T-cell (primary cell): Measurements from ENCODE around the gene PSD4. TPM values are rescaled to one million over a fixed set of nuclear protein-coding genes. Genes with fewer than 3 reads are reported as not detected.

Experiments used
- ATAC-seq, 4 experiments: fragments of 200-7000 bp in 3 of 4; fragments of 150-1000 bp in 1 of 4; cut with Tn5 transposase; replicated peaks in 1 of 4; 1 replicate in 3 of 4; 2 replicates in 1 of 4; pipeline ENCODE4 v1.10.0; 2021; ENCODE audit warnings: moderate library complexity in 3 of 4, mild to moderate bottlenecking in 2 of 4, moderate number of reproducible peaks in 1 of 4
- CTCF ChIA-PET, 2 donors: fragments of 300-600 bp; sonication (Branson Sonifier 250); formaldehyde crosslinking; loops; one replicate each; lab custom pipeline; 2022; ENCODE audit warnings: antibody characterized with exemption in 2 of 2; lab: Charles Lee
- POLR2A ChIA-PET, 2 donors: fragments of 300-600 bp; sonication (Branson Sonifier 250); formaldehyde crosslinking; loops; one replicate each; lab custom pipeline; 2022; ENCODE audit warnings: antibody characterized with exemption in 2 of 2; lab: Charles Lee
- DNase-seq, 35 experiments: peaks; one replicate each; pipeline versions ENCODE4 v3.0.0 to v3.0.0-alpha.2; 2013 to 2023
- H3K27ac ChIP-seq: one replicate; pipeline ENCODE4 v1.5.1; 2013; ENCODE audit warnings: low read length
- H3K27me3 ChIP-seq, 2 experiments: replicated peaks in 1 of 2; 1 replicate in 1 of 2; 2 replicates in 1 of 2; pipeline versions ENCODE4 v1.6.1 to v1.7.0; 2013; ENCODE audit warnings: low read length in 1 of 2, mixed read lengths in 1 of 2; ENCODE audit not compliant: control insufficient read depth in 2 of 2, insufficient read depth in 2 of 2; ENCODE audit errors: extremely low read depth in 1 of 2
- H3K36me3 ChIP-seq, 2 donors: 1 replicate in 1 of 2; 2 replicates in 1 of 2; pipeline versions ENCODE4 v1.6.1 to v1.7.0; 2013; ENCODE audit warnings: low read length in 1 of 2; ENCODE audit not compliant: control insufficient read depth in 2 of 2, insufficient read depth in 1 of 2; ENCODE audit errors: extremely low read depth in 1 of 2
- H3K4me1 ChIP-seq, 2 experiments: 1 replicate in 1 of 2; 2 replicates in 1 of 2; pipeline versions ENCODE4 v1.6.1 to v1.7.0; 2013; ENCODE audit warnings: low read length in 2 of 2, mixed read lengths in 1 of 2; ENCODE audit not compliant: insufficient read depth in 2 of 2, control insufficient read depth in 1 of 2; ENCODE audit errors: extremely low read depth in 1 of 2
- H3K4me3 ChIP-seq, 2 donors: 1 replicate in 1 of 2; 2 replicates in 1 of 2; pipeline versions ENCODE4 v1.5.1 to v1.7.0; 2013; ENCODE audit warnings: mild to moderate bottlenecking in 2 of 2, low read length in 1 of 2, moderate library complexity in 1 of 2; ENCODE audit not compliant: control insufficient read depth in 1 of 2; ENCODE audit errors: extremely low read depth in 1 of 2
- H3K9me3 ChIP-seq: 2 replicates; pipeline ENCODE4 v1.7.0; 2013
- H3K27ac Mint-ChIP-seq, 2 donors: one replicate each; pipeline ENCODE4 v1.8.0; 2020 to 2021; ENCODE audit warnings: mild to moderate bottlenecking in 2 of 2, mixed read lengths in 2 of 2
- H3K27me3 Mint-ChIP-seq, 2 donors: one replicate each; pipeline ENCODE4 v1.8.0; 2021 to 2022; ENCODE audit warnings: mixed read lengths in 2 of 2
- H3K36me3 Mint-ChIP-seq: one replicate; pipeline ENCODE4 v1.8.0; 2021; ENCODE audit warnings: mixed read lengths
- H3K4me1 Mint-ChIP-seq, 3 donors: one replicate each; pipeline ENCODE4 v1.8.0; 2020 to 2022; ENCODE audit warnings: mixed read lengths in 3 of 3, mild to moderate bottlenecking in 1 of 3
- H3K4me3 Mint-ChIP-seq, 3 donors: one replicate each; pipeline ENCODE4 v1.8.0; 2020 to 2022; ENCODE audit warnings: mild to moderate bottlenecking in 3 of 3, mixed read lengths in 3 of 3, moderate library complexity in 3 of 3
- H3K9me3 Mint-ChIP-seq, 3 donors: one replicate each; pipeline ENCODE4 v1.8.0; 2020 to 2022; ENCODE audit warnings: mixed read lengths in 3 of 3
- WGBS: methylation state at CpG from one replicate; pipeline ENCODE4 v1.1.5; 2013; ENCODE audit warnings: missing lambda C conversion rate; ENCODE audit not compliant: insufficient coverage; 5-methylcytosine and 5-hydroxymethylcytosine counted together
- total RNA-seq, 35 experiments: library from RNA in 6 of 35; stranded (reverse) in 6 of 35; fragments of 120-200 nt in 1 of 35; gene quantifications; one replicate each; pipeline versions ENCODE4 v1.2.1 to v1.2.4 and lab custom pipeline; 2013 to 2026

The PSD4 gene
- total RNA-seq, 5 donors from 2014 or later (not counting 1 experiment from before 2014, with no cell fraction given): 145 to 217 (median 150) TPM

GRCh38 chr2:113240150-113240914, 66.6 kb downstream of the PSD4 start:
- no peak for DNase-seq
- H3K27ac Mint-ChIP-seq: no peak overlapping the region
- H3K27me3 Mint-ChIP-seq: no peaks in the 10 kb centered on the region
- H3K9me3 ChIP-seq: no peaks in the 10 kb centered on the region
- no peak overlapping the region for H3K4me3 Mint-ChIP-seq
- H3K4me3 ChIP-seq: no peak overlapping the region
- H3K36me3 ChIP-seq: no peaks in the 10 kb centered on the region
- peaks cover 21 to 34% (median 27%) of the 10 kb centered on the region in 3 donors for H3K4me1 Mint-ChIP-seq
- no peaks in the 10 kb centered on the region for H3K36me3 Mint-ChIP-seq
- no peaks in the 10 kb centered on the region for H3K9me3 Mint-ChIP-seq
- H3K4me1 ChIP-seq: peaks cover 0 to 7% of the 10 kb centered on the region in 2 experiments
- WGBS: 66% methylated on average over 9 of the region's 15 CpGs
- POLR2A ChIA-PET: no interaction called here
- H3K27me3 ChIP-seq: peaks cover 0 to 5% of the 10 kb centered on the region in 2 experiments
- CTCF ChIA-PET: interaction anchor here in 1 of 2 donors (1.4 kb wide), 1 partner anchor 36 kb away, joined by 4 read pairs; no protein-coding TSS in a partner anchor
- no peak for ATAC-seq
- H3K27ac ChIP-seq: no peak overlapping the region

GRCh38 chr2:113240915-113241911, 67.4 kb downstream of the PSD4 start:
- Histone ChIP-seq H3K36me3 (no peaks in the 10 kb centered on the region), H3K4me3 (no peak overlapping the region), H3K27ac (no peak overlapping the region), H3K27me3 (peaks cover 0 to 5% of the 10 kb centered on the region in 2 experiments), H3K4me1 (peaks cover 0 to 7% of the 10 kb centered on the region in 2 experiments), H3K9me3 (no peaks in the 10 kb centered on the region)
- Mint-ChIP-seq H3K27me3 (no peaks in the 10 kb centered on the region), H3K36me3 (no peaks in the 10 kb centered on the region), H3K4me1 (peaks cover 19 to 34% (median 24%) of the 10 kb centered on the region in 3 donors), H3K9me3 (no peaks in the 10 kb centered on the region), H3K4me3 (no peak overlapping the region), H3K27ac (peak overlapping the region in 1 of 2 donors; percentile 3)
- ChIA-PET CTCF (interaction anchor here in 1 of 2 donors (0.6 kb wide), 1 partner anchor 149 kb away, joined by 6 read pairs; no protein-coding TSS in a partner anchor), POLR2A (interaction anchor here in 1 of 2 donors (0.6 kb wide), 1 partner anchor 37 kb away, joined by 5 read pairs; no protein-coding TSS in a partner anchor)
- ATAC-seq: peak in 3 of 4 experiments; percentile 21 to 31 (median 22)
- no peak for DNase-seq
- 79% methylated on average over 16 of the region's 18 CpGs for WGBS

- no peak overlapping the region for H3K4me3 ChIP-seq
- 93% methylated on average over 4 of the region's 6 CpGs for WGBS
- H3K27me3 Mint-ChIP-seq: no peaks in the 10 kb centered on the region
- H3K4me1 ChIP-seq: no peaks in the 10 kb centered on the region
- H3K27ac Mint-ChIP-seq: no peak overlapping the region
- H3K27ac ChIP-seq: no peak overlapping the region
- H3K36me3 Mint-ChIP-seq: no peaks in the 10 kb centered on the region
- DNase-seq: no peak
- H3K4me1 Mint-ChIP-seq: peaks cover 13 to 25% (median 14%) of the 10 kb centered on the region in 3 donors
- peaks cover 0 to 5% of the 10 kb centered on the region in 2 experiments for H3K27me3 ChIP-seq
- POLR2A ChIA-PET: no interaction called here
- H3K9me3 Mint-ChIP-seq: no peaks in the 10 kb centered on the region
- no peak for ATAC-seq
- CTCF ChIA-PET: interaction anchor here (0.5 to 0.7 kb wide), 2 partner anchors 39 to 102 kb away, joined by 3 to 5 read pairs; no protein-coding TSS in a partner anchor
- H3K4me3 Mint-ChIP-seq: no peak overlapping the region
- H3K9me3 ChIP-seq: no peaks in the 10 kb centered on the region
- no peaks in the 10 kb centered on the region for H3K36me3 ChIP-seq
These were observed 68.6 kb downstream of the PSD4 start for GRCh38 chr2:113242327-113242726.

GRCh38 chr2:113245276-113245711, 71.5 kb downstream of the PSD4 start:
- peaks cover 4 to 8% of the 10 kb centered on the region in 2 experiments for H3K4me1 ChIP-seq
- Mint-ChIP-seq H3K9me3 (no peaks in the 10 kb centered on the region), H3K27ac (peak overlapping the region; percentile 17 to 31), H3K4me3 (no peak overlapping the region), H3K4me1 (peaks cover 21 to 24% (median 22%) of the 10 kb centered on the region in 3 donors), H3K36me3 (no peaks in the 10 kb centered on the region), H3K27me3 (no peaks in the 10 kb centered on the region)
- WGBS: 88% methylated on average over 3 of the region's 3 CpGs
- POLR2A ChIA-PET: interaction anchor here in 1 of 2 donors (0.6 kb wide), 1 partner anchor 12 kb away, joined by 3 read pairs; no protein-coding TSS in a partner anchor
- no peaks in the 10 kb centered on the region for H3K9me3 ChIP-seq
- ATAC-seq: no peak
- H3K27ac ChIP-seq: no peak overlapping the region
- CTCF ChIA-PET: interaction anchor here (0.5 to 2.8 kb wide), 3 partner anchors 125 to 145 kb away, joined by 3 to 8 read pairs (median 4); no protein-coding TSS in a partner anchor
- peaks cover 0 to 5% of the 10 kb centered on the region in 2 experiments for H3K27me3 ChIP-seq
- no peak overlapping the region for H3K4me3 ChIP-seq
- no peak for DNase-seq
- no peaks in the 10 kb centered on the region for H3K36me3 ChIP-seq

GRCh38 chr2:113246606-113247005, 72.8 kb downstream of the PSD4 start:
- ATAC-seq: no peak
- Histone ChIP-seq H3K4me3 (no peak overlapping the region), H3K27me3 (peaks cover 0 to under 1% of the 10 kb centered on the region in 2 experiments), H3K36me3 (no peaks in the 10 kb centered on the region), H3K27ac (no peak overlapping the region), H3K9me3 (no peaks in the 10 kb centered on the region), H3K4me1 (peaks cover 15 to 17% of the 10 kb centered on the region in 2 experiments)
- Mint-ChIP-seq H3K36me3 (no peaks in the 10 kb centered on the region), H3K27me3 (no peaks in the 10 kb centered on the region), H3K4me3 (no peak overlapping the region), H3K9me3 (no peaks in the 10 kb centered on the region), H3K27ac (no peak overlapping the region), H3K4me1 (peaks cover 25 to 29% (median 26%) of the 10 kb centered on the region in 3 donors)
- WGBS: 91% methylated on average over 14 of the region's 14 CpGs
- DNase-seq: no peak
- ChIA-PET POLR2A (no interaction called here), CTCF (interaction anchor here in 1 of 2 donors (0.6 to 2.8 kb wide), 2 partner anchors 84 to 124 kb away, joined by 3 to 8 read pairs; no protein-coding TSS in a partner anchor)
